ENCODE measurements around the gene TTBK2.

Gene TTBK2

DNA sequence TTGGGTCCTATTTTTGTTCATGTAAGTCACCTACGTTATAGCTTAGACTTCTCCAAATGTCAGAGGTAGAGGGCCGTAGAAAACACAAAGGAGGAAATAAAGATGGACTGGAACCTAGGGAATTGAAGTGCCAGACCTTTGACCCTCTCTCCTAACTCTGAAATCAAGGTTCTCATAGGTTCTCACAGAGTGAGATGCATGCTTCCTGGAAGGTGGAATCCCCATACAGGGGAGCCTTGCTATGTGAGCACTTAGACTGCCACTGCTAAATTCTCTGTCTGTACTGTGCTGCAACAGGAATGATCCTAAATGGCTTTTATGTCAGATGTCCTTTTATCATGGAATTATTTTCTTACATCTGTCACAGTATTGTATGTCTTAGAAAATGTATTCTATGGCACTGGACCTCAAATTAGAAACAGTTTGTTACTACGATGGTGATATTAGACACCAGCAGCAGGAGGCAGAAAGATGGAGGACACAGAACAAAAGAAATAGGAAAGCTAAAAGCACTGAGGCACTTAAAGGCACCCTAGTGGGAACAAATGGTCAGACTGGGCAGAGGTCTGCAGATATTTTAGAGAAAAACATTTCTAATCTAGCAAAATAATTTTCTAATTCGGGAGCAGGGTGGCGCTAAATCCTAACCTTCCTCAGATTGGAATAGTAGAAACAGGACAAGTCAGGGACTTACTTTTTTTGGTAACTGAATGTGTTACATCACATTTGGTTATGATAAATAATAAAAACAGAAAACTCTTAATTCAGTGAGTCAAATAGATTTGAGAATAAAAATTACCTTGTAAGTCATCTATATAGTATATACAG lies 123.4 kb downstream of the TTBK2 start:
- TF ChIP-seq, protein P1, sequence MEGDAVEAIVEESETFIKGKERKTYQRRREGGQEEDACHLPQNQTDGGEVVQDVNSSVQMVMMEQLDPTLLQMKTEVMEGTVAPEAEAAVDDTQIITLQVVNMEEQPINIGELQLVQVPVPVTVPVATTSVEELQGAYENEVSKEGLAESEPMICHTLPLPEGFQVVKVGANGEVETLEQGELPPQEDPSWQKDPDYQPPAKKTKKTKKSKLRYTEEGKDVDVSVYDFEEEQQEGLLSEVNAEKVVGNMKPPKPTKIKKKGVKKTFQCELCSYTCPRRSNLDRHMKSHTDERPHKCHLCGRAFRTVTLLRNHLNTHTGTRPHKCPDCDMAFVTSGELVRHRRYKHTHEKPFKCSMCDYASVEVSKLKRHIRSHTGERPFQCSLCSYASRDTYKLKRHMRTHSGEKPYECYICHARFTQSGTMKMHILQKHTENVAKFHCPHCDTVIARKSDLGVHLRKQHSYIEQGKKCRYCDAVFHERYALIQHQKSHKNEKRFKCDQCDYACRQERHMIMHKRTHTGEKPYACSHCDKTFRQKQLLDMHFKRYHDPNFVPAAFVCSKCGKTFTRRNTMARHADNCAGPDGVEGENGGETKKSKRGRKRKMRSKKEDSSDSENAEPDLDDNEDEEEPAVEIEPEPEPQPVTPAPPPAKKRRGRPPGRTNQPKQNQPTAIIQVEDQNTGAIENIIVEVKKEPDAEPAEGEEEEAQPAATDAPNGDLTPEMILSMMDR (IDR thresholded peaks at IDR 0.05; ENCODE audit: low read depth, low read length, missing control alignments) = no peak
- no peak overlapping the region for H3K4me3 ChIP-seq (ENCODE audit: low read depth, low read length)
- DNase-seq (ENCODE audit: low read depth) = no peak

DNA sequence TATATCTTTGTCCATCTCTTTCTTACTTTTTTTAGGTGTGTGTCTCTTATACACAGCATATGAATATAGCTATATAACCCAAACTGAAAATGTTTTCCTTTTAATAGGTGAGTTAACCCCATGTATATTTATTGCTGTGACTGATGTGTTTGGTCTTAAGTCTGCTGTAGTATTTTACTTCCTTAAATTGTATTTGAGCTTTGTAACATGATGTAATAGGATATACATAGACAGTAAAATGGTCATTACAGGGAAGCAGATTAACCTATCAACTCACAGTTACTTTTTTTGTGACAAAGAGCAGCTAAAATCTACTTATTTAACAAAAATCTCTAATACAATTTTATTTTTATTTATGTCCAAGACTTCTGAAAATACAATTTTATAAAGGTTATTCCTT lies 131.9 kb downstream of the TTBK2 start:
- no peak for DNase-seq (ENCODE audit: low read depth)
- no peak overlapping the region for H3K4me3 ChIP-seq (ENCODE audit: low read depth, low read length)
- TF ChIP-seq, protein P1 (IDR thresholded peaks at IDR 0.05; ENCODE audit: low read depth, low read length, missing control alignments) = no peak

DNA sequence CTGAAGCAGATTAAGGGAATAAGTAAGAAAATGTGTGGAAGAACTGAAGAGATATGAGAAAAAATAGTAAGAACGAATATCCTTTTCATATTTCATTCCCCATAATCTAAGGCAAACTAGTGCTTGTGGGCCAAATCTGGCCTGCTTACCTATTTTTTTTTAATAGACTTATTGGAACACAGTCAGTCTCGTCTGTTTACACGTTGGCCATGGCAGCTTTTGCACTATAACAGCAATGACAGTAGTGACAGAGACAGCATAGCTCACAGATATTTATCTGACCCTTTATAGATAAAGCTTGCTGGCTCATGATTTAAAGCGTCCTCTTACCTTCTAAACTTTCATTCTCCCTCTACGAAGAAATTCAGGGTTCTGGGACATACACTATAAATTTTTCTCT lies 133.6 kb downstream of the TTBK2 start:
- DNase-seq (ENCODE audit: low read depth) = no peak
- TF ChIP-seq, protein P1 (IDR thresholded peaks at IDR 0.05; ENCODE audit: low read depth, low read length, missing control alignments) = no peak
- H3K4me3 ChIP-seq (ENCODE audit: low read depth, low read length) = no peak overlapping the region

DNA sequence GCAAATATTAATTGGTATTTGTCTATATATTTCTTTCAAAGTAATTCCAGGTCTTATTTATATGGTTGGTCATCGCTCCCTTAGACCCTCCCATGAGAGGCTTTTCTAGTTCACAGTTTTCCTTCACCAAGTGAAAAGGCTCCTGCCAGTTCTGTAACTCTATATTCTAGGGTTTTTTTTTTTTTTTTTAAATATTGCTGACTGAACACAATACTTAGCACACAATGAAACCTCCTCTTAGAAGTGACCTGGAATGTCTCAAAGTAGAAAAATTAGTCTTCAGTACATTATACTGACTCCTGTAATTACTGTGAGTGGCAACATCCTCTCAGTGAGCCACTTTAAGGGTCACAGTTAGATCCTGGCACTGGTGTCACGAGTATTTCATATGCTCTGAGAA lies 135.0 kb downstream of the TTBK2 start:
- H3K4me3 ChIP-seq (ENCODE audit: low read depth, low read length) = no peak overlapping the region
- TF ChIP-seq, protein P1 (IDR thresholded peaks at IDR 0.05; ENCODE audit: low read depth, low read length, missing control alignments) = no peak
- DNase-seq (ENCODE audit: low read depth) = no peak

DNA sequence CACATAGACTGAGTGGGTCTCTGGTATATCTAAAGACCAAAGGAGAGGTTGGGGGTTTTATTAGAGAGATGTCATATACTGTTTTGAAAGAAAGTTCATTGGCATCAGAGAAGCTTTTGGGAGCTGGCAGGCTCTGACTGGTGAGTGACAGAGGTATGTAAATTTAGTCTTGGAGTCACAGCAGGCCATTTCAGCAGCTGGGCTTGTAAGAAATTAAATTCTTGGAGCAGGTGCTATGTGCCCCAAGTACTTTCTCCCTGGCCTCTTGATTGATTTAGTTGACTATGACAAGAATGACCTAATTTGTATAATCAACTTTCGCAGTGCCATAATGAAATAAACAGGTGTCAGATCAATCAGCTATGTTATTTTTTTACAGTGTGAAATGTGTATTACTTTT lies 135.9 kb downstream of the TTBK2 start:
- H3K4me3 ChIP-seq (ENCODE audit: low read depth, low read length) = no peak overlapping the region
- no peak for DNase-seq (ENCODE audit: low read depth)
- TF ChIP-seq, protein P1 (IDR thresholded peaks at IDR 0.05; ENCODE audit: low read depth, low read length, missing control alignments) = no peak

DNA sequence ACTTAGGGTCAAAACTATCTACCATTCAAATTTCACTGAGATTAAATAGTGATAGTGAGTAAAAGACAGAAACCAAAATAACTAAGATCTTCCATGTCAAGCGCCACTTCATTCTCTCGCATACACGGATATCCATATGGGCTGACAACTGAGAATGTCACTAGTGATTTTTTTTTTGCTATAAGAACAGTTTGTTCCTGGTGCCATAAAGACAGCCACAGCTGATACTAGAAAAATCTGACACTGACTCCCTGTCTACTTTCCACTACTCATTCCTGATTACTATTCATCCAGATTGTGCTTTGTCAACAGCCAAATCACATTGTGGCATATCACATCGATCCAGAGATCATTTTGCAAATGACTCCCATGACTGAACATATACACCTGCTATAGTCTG lies 137.9 kb downstream of the TTBK2 start:
- no peak overlapping the region for H3K4me3 ChIP-seq (ENCODE audit: low read depth, low read length)
- TF ChIP-seq, protein P1 (IDR thresholded peaks at IDR 0.05; ENCODE audit: low read depth, low read length, missing control alignments) = no peak
- DNase-seq (ENCODE audit: low read depth) = no peak

DNA sequence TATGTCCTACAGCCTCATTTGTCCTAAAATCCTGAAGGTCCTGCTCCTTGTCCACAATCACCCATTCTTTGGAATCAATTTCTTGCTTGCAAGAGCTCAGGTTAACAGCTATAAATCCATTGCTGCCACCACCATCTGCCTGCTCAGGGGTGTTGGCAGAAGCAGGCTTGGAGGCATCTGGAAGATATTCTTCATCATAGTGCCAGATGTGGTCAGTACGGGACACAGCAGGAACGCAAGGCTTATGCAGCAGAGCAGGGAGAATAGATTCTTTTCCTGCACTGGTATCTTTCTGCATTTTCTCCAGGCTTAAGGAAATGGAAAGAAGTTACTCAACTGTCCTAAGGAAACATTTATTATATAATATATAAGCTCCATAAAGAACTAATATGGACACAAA lies 145.2 kb downstream of the TTBK2 start:
- DNase-seq (ENCODE audit: low read depth) = no peak
- H3K4me3 ChIP-seq (ENCODE audit: low read depth, low read length) = no peak overlapping the region
- TF ChIP-seq, protein P1 (IDR thresholded peaks at IDR 0.05; ENCODE audit: low read depth, low read length, missing control alignments) = no peak

Measured in GM12864 (cell line).